Measurements from ENCODE around the gene ASCL2.

Gene ASCL2

DNA sequence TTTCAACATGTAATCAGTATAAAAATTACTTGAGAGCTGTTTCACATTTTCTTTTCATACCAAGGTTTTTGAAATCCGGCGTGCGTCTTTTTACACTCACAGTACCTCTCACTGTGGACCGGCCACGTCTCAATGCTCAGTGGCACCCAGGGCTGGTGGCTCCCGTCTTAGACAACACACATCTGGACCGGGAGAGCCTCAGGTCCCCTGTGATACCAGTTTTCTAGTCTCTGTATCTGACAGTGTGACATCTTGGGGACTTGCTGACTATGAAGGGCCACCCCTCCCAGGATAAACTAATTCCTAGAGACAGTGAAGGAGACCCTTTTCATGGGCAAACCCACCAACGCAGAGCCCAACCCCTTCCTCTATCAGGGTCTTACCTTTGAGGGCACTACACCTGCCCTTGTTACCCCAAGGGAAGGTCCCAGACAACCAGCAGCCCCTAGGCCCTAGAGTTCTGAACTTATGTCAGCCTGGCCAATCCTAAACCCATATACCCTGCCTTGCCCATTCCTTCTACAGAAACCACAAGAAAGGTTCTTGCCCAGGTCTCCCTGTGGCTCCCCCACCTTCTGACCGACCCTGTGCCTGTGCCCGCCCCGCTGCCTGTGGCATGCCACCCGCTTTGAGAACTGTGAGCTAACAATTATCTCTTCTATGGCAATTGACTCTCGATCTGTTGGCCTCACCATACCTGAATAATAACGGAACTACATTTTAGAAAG is 6.1 kb upstream of the ASCL2 start:
- no peak for DNase-seq (ENCODE audit: low spot score)
- TF ChIP-seq, protein P1, sequence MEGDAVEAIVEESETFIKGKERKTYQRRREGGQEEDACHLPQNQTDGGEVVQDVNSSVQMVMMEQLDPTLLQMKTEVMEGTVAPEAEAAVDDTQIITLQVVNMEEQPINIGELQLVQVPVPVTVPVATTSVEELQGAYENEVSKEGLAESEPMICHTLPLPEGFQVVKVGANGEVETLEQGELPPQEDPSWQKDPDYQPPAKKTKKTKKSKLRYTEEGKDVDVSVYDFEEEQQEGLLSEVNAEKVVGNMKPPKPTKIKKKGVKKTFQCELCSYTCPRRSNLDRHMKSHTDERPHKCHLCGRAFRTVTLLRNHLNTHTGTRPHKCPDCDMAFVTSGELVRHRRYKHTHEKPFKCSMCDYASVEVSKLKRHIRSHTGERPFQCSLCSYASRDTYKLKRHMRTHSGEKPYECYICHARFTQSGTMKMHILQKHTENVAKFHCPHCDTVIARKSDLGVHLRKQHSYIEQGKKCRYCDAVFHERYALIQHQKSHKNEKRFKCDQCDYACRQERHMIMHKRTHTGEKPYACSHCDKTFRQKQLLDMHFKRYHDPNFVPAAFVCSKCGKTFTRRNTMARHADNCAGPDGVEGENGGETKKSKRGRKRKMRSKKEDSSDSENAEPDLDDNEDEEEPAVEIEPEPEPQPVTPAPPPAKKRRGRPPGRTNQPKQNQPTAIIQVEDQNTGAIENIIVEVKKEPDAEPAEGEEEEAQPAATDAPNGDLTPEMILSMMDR (IDR thresholded peaks at IDR 0.05; ENCODE audit: extremely low read depth, insufficient read depth, missing control alignments): no peak
- in situ Hi-C loops (cut with MboI; ENCODE audit: low pct_unique_long_range_greater_than_20kb, low sequenced_read_pairs, unreplicated experiment): no loop called here

DNA sequence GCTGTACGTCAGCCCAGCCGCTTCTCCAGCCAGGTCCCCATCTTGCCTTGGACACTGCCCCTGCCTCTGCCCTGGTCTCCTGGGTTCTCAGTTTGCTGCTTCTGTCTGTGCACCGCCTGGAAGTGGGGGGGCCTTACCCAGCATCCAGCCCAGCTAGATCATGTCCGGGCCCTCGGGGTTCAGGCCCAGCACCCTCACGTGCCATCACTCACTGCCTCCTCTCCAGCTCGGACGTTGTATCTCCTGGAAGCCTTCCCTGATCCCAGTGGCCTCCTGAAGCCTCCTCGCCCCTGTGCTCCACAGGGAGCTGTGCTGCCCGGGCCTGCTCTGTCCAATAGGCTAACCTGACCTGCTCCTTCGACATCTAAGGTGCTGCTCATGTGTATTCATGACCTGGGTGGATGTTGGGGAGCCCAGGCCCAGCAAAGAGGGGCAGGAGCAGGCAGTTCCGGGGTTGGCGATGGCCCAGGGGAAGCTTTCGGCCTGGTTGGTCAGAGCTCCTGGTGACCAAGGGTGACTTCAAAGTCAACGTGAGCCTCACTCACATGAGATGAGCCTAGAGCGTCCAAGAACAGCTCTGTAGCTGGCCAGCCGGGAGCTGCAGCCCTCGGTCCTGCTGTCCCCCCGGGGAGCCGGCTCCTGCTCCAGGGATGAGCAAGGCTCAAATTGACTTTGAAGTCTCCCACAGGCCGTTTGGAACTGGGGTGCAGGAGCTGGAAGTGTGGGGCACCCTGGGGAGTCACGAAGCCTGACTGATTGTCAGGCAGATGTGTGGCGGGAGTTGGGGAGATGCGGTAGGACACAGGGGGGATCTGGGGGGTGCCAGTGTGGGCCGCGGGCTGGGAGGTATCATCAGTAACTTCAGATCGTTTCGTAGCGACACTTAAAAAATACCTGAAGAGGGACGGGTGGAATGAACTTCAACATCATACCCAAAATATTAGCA is 5.2 kb upstream of the ASCL2 start:
- in situ Hi-C loops (cut with MboI; ENCODE audit: low pct_unique_long_range_greater_than_20kb, low sequenced_read_pairs, unreplicated experiment): no loop called here
- DNase-seq (ENCODE audit: low spot score): no peak
- TF ChIP-seq, protein P1 (IDR thresholded peaks at IDR 0.05; ENCODE audit: extremely low read depth, insufficient read depth, missing control alignments): no peak

DNA sequence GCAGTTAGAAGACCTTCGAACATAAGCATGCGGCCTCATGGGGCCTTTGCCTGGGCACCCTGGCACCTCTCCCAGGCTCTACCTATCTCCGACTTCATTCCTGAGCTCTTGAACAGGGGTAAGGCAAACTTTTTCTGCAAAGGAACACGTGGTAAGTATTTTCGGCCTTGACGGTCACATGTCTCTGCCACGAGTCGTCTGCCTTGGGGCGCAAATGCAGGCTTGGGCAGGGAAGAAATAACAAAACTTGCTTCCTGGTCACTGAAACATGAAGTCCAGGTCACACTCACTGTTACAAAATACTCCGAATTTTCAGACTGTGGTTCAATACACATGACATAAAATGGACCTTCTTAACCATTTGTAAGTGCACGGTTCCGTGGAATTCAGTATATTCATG is 3.4 kb upstream of the ASCL2 start:
- no peak for DNase-seq (ENCODE audit: low spot score)
- TF ChIP-seq, protein P1 (IDR thresholded peaks at IDR 0.05; ENCODE audit: extremely low read depth, insufficient read depth, missing control alignments): no peak
- in situ Hi-C loops (cut with MboI; ENCODE audit: low pct_unique_long_range_greater_than_20kb, low sequenced_read_pairs, unreplicated experiment): no loop called here

DNA sequence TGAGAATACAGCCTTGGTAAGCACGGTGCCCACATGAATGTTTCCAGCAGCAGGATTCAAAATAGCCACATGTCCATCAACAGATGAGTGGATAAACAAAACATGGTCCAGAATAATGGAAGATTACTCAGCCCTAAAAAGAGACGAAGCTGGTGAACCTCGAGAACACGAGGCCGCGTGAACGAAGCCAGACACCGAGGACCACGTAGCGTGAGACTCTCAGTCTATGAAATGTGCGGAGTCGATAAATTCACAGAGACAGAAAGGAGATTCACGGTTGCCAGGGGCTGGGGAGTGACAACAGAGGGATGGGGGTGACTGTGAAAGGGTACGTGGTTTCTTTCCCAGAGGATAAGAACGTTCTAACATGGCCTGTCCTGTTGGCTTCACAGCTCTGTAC is 2.9 kb upstream of the ASCL2 start:
- TF ChIP-seq, protein P1 (IDR thresholded peaks at IDR 0.05; ENCODE audit: extremely low read depth, insufficient read depth, missing control alignments): no peak
- DNase-seq (ENCODE audit: low spot score): no peak
- in situ Hi-C loops (cut with MboI; ENCODE audit: low pct_unique_long_range_greater_than_20kb, low sequenced_read_pairs, unreplicated experiment): no loop called here

DNA sequence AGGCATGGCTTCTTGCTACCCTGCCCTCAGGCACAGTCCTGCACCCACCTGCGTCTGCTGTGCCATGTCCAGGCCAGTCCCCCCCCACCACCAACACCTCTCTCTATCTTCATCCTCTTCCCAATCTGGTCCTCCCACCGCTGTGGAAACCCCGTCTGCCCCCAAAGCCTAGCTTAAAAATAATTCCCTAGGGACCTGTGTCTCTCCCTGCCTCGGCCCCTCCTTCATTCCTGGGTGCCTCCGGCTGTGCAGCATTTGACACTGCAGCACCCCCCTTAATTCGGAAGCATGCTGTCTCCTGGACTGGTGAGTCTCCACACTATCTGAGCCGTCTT is 2.5 kb upstream of the ASCL2 start:
- TF ChIP-seq, protein P1 (IDR thresholded peaks at IDR 0.05; ENCODE audit: extremely low read depth, insufficient read depth, missing control alignments): no peak
- DNase-seq (ENCODE audit: low spot score): no peak
- in situ Hi-C loops (cut with MboI; ENCODE audit: low pct_unique_long_range_greater_than_20kb, low sequenced_read_pairs, unreplicated experiment): no loop called here

DNA sequence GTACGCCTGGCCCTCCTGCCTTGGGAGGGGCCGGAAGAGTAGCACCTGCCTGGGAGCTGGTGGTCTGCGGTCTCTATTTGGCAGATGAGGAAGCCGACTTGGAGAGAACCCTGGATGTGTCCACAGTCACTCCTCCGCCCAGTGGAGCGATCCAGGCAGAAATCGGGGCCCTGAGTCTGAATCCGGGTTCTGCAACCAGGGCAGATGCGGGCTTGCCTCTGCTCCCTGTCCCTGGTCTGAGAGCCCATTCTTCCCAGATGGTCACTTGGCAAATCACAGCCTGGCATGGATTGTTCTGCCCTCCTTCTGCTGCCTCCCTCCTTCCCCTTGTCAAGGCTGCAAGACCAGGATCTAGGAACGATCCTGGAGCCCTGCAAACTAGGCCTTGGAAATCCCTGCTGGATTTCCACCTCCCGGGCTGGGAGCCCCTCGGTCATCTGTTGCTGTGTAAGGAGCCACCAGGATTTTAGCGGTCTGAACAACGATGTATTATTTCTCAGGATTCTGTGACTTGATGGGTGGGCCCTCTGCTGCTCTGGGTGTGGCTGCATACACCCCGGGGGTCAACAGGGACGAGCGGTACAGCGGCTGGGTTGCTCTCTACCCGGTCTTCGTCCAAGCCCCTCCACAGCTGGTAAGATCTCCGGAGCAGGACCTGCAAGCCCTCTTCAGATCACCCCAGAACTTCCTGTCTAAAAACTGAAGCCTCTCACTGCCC is 2.0 kb upstream of the ASCL2 start:
- in situ Hi-C loops (cut with MboI; ENCODE audit: low pct_unique_long_range_greater_than_20kb, low sequenced_read_pairs, unreplicated experiment): no loop called here
- DNase-seq (ENCODE audit: low spot score): no peak
- TF ChIP-seq, protein P1 (IDR thresholded peaks at IDR 0.05; ENCODE audit: extremely low read depth, insufficient read depth, missing control alignments): no peak
